ENCODE results near the gene MRPL52.

Gene MRPL52

DNA sequence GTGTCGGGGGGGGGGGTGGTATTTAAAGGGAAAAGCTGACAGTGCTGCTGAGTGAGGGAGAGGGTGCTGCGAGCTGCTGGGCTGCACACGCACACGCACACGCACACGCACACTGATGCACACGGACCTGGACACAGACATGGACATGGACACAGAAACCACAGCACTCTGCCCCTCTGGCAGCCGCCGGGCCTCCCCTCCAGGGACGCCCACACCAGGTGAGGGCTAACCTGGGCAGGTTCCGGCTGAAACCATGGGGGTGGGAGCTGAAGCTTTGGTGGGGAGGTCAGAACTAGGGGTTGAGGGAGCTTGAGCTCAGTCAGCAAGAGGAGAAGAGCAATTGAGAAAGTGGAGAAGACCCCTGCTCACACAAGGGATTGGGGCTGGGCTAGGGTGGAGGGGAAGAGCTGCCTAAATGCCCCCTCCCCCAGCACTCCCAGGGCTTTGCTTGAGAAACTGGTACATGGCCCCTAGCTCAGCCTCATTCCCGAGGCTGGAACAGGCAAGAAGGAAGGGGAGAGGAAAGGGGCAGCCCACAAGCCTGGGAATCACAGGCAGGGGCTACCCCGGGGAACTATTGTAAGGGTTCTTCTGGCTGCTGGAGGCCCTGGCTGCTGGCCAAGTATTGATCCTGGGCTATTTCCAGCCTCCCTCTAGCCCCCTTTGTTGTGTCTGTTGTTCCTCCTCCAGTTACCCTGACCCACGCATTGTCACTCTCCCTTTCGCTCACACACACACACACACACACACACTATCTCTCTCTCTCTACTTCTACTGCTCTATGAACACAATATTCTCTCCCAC lies 53.7 kb downstream of the MRPL52 start, which contains the start of gene REM2:
REM2 (plus strand) TSS at position 50 of the 804 bp plus-strand sequence; CDS start at position 116, 66 bp downstream.
- no peak for TF ChIP-seq GATA1 (IDR thresholded peaks at IDR 0.05; ENCODE audit: low read depth, low read length)
- no peak for TF ChIP-seq POLR2A (IDR thresholded peaks at IDR 0.05; ENCODE audit: low read length)
- DNase-seq: no peak

DNA sequence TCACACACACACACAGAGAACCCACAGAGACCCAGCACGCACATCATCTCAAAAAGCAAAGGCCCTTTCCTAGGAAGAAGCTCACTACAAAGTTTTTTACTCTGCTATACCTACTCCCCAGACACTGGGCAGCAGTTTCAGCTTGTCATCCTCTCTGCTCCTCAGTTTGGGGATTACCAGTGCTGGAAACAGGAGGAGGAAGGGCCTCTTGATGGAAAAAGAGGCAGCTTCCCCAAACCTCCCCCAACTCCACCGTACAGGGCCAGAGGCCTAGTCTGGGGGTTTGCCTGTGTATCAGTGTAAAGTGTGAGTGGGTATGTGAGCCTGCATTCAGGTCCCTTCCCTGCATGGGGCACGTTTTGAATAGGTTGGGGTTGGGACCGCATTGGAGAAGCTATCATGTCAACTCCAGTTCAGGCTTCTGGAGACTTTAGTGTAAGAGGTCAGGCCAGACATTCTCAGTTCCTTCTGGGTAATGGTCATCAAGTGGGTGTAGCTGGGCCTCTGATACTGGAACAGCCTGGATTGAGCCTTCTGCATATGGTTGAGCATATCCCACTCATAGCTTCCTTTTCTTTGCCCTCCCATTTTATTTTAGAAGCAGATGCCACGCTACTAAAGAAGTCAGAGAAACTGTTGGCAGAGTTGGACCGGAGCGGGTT lies 54.5 kb downstream of the MRPL52 start:
- no peak for TF ChIP-seq GATA1 (IDR thresholded peaks at IDR 0.05; ENCODE audit: low read depth, low read length)
- no peak for TF ChIP-seq POLR2A (IDR thresholded peaks at IDR 0.05; ENCODE audit: low read length)

More for the DNA sequence above, 54.5 kb downstream of the MRPL52 start:
- no peak for DNase-seq
